ENCODE measurements around the gene YOD1. TPM values are rescaled to one million over a fixed set of nuclear protein-coding genes. Genes with fewer than 3 reads are reported as not detected.

The YOD1 gene
- total RNA-seq, 1 experiment from 2014 or later = 63.9 TPM

DNA sequence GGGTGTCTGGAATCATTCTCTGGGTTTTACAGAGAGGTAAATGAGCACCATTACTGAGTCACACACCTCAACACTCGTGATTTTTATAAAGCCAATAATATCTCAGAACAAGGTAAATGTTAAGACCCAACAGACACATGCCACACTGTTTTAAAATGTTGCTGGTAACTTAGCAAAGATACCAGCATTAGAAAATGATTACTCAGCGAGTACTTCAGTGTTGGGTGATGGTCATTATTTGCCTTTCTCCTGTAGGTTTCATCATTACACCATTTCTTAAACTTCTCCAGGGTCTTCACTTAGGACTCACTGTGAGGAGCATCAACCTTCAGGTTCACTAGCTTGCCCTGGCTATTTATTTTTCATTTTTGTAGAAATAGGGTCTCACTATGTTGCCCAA is 30.8 kb upstream of the YOD1 start:
- Histone ChIP-seq H3K9ac (ENCODE audit: low read length) (no peak overlapping the region), H3K4me1 (ENCODE audit: insufficient read depth, low read length) (peaks cover 21% of the 10 kb centered on the region), H3K27me3 (ENCODE audit: low read length) (no peaks in the 10 kb centered on the region), H3K27ac (ENCODE audit: low read length) (no peak overlapping the region), H3K79me2 (ENCODE audit: low read length) (no peaks in the 10 kb centered on the region), H2AFZ (ENCODE audit: low read length) (no peak overlapping the region), H3F3A (ENCODE audit: low read length, unreplicated experiment) (no peaks in the 10 kb centered on the region), H3K36me3 (ENCODE audit: low read depth, low read length) (peaks cover 5% of the 10 kb centered on the region; the same call in 1 of the 2 replicates), H3K9me3 (ENCODE audit: low read length) (no peaks in the 10 kb centered on the region), H3K4me2 (ENCODE audit: low read length) (no peak overlapping the region), H3K4me3 (ENCODE audit: low read length) (no peak overlapping the region), H3K9me2 (replicated peaks; ENCODE audit: low read length) (no peaks in the 10 kb centered on the region), H4K20me1 (ENCODE audit: low read length) (no peaks in the 10 kb centered on the region)
- DNase-seq (no peak), ATAC-seq (no peak)
- CTCF ChIA-PET = no interaction called here
- POLR2A ChIA-PET (ENCODE audit: unreplicated experiment) = no interaction called here
- TF ChIP-seq EZH2 (IDR thresholded peaks at IDR 0.05; ENCODE audit: low read length, unreplicated experiment) = no peak
- no peak for TF ChIP-seq EZH2phosphoT487 (IDR thresholded peaks at IDR 0.05; ENCODE audit: borderline replicate concordance, low read length)
- no peak for TF ChIP-seq CTCF (conservative IDR thresholded peaks at IDR 0.05; ENCODE audit: low read depth, low read length)
- no TSS peak for BruUV-seq (replicated peaks)
- intact Hi-C loops (cut with micrococcal nuclease) = no loop called here

- BruUV-seq (replicated peaks) = no TSS peak
- intact Hi-C loops (cut with micrococcal nuclease) = no loop called here
These were observed 30.1 kb upstream of the YOD1 start for GRCh38 chr1:207081088-207081487.

More at GRCh38 chr1:207081088-207081487, 30.1 kb upstream of the YOD1 start:
- H3K9me3 ChIP-seq (ENCODE audit: low read length) = no peaks in the 10 kb centered on the region
- no peak overlapping the region for H3K4me3 ChIP-seq (ENCODE audit: low read length)
- no peak overlapping the region for H3K27ac ChIP-seq (ENCODE audit: low read length)
- H3K9me2 ChIP-seq (replicated peaks; ENCODE audit: low read length) = no peaks in the 10 kb centered on the region
- H2AFZ ChIP-seq (ENCODE audit: low read length) = no peak overlapping the region
- H3K4me2 ChIP-seq (ENCODE audit: low read length) = no peak overlapping the region
- H3K79me2 ChIP-seq (ENCODE audit: low read length) = no peaks in the 10 kb centered on the region
- peak; percentile 37 for DNase-seq
- no peak overlapping the region for H3K9ac ChIP-seq (ENCODE audit: low read length)
- H3K27me3 ChIP-seq (ENCODE audit: low read length) = no peaks in the 10 kb centered on the region
- CTCF ChIA-PET = no interaction called here
- ATAC-seq = no peak
- POLR2A ChIA-PET (ENCODE audit: unreplicated experiment) = no interaction called here
- TF ChIP-seq EZH2phosphoT487 (IDR thresholded peaks at IDR 0.05; ENCODE audit: borderline replicate concordance, low read length) = no peak
- TF ChIP-seq CTCF (conservative IDR thresholded peaks at IDR 0.05; ENCODE audit: low read depth, low read length) = no peak
- no peak for TF ChIP-seq EZH2 (IDR thresholded peaks at IDR 0.05; ENCODE audit: low read length, unreplicated experiment)
- peaks cover 7% of the 10 kb centered on the region; the same call in 1 of the 2 replicates for H3K36me3 ChIP-seq (ENCODE audit: low read depth, low read length)
- no peaks in the 10 kb centered on the region for H3F3A ChIP-seq (ENCODE audit: low read length, unreplicated experiment)
- H3K4me1 ChIP-seq (ENCODE audit: insufficient read depth, low read length) = peaks cover 21% of the 10 kb centered on the region
- H4K20me1 ChIP-seq (ENCODE audit: low read length) = no peaks in the 10 kb centered on the region

All from PC-3 (cell line).